OCI-LY1 (cell line): ENCODE data around the gene COP1.

Experiments
- EZH2 ChIP-seq: fragments of 200-600 bp; sonication (generic), shearing (Covaris generic); IDR thresholded peaks from 2 replicates; pipeline ENCODE4 v1.8.0; 2017; ENCODE audit warnings: borderline replicate concordance, mixed run types, mild to moderate bottlenecking, antibody characterized with exemption, low read length, moderate library complexity, mixed read lengths
- TF ChIP-seq, protein P1 (sequence below): fragments of 200-600 bp; sonication (generic), shearing (Covaris generic); IDR thresholded peaks from 2 replicates; pipeline ENCODE4 v1.5.1; 2017; ENCODE audit warnings: mild to moderate bottlenecking, antibody characterized with exemption, low read length, moderate library complexity, mixed read lengths

GRCh38 chr1:176056312-176056711 lies 150.8 kb downstream of the COP1 start:
- no peak for TF ChIP-seq EZH2
- TF ChIP-seq, protein P1, sequence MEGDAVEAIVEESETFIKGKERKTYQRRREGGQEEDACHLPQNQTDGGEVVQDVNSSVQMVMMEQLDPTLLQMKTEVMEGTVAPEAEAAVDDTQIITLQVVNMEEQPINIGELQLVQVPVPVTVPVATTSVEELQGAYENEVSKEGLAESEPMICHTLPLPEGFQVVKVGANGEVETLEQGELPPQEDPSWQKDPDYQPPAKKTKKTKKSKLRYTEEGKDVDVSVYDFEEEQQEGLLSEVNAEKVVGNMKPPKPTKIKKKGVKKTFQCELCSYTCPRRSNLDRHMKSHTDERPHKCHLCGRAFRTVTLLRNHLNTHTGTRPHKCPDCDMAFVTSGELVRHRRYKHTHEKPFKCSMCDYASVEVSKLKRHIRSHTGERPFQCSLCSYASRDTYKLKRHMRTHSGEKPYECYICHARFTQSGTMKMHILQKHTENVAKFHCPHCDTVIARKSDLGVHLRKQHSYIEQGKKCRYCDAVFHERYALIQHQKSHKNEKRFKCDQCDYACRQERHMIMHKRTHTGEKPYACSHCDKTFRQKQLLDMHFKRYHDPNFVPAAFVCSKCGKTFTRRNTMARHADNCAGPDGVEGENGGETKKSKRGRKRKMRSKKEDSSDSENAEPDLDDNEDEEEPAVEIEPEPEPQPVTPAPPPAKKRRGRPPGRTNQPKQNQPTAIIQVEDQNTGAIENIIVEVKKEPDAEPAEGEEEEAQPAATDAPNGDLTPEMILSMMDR = no peak
